HS-5 (cell line): ENCODE results near the gene THAP4.

Experiments
- DNase-seq: peaks from one replicate; pipeline ENCODE4 v3.0.0-alpha.2; 2012; ENCODE audit warnings: low read depth

Gene THAP4, protein sequence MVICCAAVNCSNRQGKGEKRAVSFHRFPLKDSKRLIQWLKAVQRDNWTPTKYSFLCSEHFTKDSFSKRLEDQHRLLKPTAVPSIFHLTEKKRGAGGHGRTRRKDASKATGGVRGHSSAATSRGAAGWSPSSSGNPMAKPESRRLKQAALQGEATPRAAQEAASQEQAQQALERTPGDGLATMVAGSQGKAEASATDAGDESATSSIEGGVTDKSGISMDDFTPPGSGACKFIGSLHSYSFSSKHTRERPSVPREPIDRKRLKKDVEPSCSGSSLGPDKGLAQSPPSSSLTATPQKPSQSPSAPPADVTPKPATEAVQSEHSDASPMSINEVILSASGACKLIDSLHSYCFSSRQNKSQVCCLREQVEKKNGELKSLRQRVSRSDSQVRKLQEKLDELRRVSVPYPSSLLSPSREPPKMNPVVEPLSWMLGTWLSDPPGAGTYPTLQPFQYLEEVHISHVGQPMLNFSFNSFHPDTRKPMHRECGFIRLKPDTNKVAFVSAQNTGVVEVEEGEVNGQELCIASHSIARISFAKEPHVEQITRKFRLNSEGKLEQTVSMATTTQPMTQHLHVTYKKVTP

GRCh38 chr2:241637018-241637794, at the start of gene THAP4, which contains the start of gene ATG4B:
Gene THAP4 (minus strand): TSS chr2:241637158. CDS start chr2:241637017, 141 bp downstream.
Gene ATG4B (plus strand): TSS chr2:241637693. CDS start chr2:241637715, 22 bp downstream.
- DNase-seq = peak; percentile 84

DNA sequence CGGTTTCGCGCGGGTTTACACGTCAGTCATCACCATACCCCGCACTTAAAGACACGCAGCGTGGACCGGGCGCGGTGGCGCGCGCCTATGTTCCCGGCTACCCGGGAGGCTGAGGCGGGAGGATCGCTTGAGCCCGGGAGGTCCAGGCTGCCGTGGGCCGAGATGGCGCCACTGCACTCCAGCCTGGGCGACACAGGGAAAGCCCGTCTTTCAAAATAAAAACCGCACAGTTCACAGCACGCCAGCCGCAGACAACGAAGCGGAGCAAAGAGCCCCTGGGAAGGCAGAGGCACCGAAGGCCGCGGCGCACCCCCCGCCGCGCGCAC, 49.3 kb upstream of the THAP4 start:
- no peak for DNase-seq

- DNase-seq = peak; percentile 97
These were observed 44.1 kb upstream of the THAP4 start for GRCh38 chr2:241680827-241681599.

GRCh38 chr2:241680044-241680443, 43.1 kb upstream of the THAP4 start:
- DNase-seq = no peak

GRCh38 chr2:241678784-241679540, 42.0 kb upstream of the THAP4 start:
- no peak for DNase-seq

DNA sequence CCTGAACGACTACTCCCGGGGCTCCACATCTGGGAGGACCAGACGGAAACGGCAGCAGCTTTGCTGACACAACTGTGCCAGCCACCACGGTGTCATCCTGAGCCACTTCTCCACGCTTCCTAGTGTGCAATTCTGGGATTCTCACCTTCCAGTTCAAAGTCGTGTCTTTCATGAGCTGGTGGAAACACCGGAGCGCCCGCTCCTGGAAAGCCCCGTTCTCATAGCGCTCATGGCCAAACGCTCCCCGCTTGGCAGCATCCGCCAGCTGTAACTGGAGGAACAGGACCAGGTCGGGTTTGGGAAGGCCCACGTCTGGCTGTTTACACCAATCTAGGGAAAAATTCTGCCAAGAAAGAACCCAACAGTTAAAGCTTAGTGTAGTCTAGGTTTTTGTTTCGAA, 41.3 kb upstream of the THAP4 start:
- DNase-seq = no peak

DNA sequence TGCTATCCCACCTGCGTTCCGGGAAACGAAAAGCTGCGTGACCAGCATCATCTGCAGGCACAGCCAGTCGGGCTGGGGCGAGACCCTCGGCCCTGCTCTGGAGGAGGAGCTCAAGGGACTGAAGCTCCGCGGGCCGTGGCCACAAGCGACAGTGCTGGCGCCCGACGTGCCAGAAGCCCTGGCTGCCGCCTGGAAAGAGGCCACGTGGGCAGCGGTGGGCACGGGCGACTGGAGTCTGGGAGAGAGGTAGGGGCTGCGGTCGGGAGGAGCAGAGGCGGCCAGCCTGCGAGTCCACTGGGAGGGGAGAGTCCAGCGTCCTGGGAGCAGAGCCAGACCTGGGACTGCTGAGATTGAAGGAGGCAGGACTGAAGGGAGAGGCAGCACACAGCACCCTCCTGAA, 40.4 kb upstream of the THAP4 start:
- no peak for DNase-seq

- DNase-seq = no peak
These were observed 39.7 kb upstream of the THAP4 start for GRCh38 chr2:241676665-241677064.

GRCh38 chr2:241675885-241676284, 38.9 kb upstream of the THAP4 start:
- DNase-seq = no peak

GRCh38 chr2:241673797-241674725, 37.1 kb upstream of the THAP4 start:
- no peak for DNase-seq

DNA sequence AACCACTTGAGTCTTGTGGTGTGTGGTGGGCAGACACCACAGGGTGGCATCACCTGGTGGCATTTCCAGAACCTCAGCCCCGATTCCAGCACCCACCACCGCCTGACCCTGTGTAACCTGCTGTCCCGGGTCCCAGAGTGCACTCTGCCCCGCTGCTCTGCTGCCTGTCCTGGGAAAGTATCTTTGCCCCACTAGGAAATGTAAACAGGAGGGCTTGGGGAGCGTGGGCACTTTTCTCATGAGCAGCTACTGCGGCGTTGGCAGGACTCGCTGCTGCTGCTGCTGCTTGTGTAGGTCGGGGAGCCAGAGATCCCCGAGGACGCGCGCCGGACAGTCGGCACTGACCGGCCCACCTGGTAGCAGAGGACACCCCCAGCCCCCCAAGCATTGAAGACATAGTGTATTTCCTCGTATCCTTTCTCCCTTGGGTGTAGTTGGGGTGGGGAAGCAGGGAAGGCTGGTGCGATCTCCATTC, 36.3 kb upstream of the THAP4 start:
- no peak for DNase-seq

DNA sequence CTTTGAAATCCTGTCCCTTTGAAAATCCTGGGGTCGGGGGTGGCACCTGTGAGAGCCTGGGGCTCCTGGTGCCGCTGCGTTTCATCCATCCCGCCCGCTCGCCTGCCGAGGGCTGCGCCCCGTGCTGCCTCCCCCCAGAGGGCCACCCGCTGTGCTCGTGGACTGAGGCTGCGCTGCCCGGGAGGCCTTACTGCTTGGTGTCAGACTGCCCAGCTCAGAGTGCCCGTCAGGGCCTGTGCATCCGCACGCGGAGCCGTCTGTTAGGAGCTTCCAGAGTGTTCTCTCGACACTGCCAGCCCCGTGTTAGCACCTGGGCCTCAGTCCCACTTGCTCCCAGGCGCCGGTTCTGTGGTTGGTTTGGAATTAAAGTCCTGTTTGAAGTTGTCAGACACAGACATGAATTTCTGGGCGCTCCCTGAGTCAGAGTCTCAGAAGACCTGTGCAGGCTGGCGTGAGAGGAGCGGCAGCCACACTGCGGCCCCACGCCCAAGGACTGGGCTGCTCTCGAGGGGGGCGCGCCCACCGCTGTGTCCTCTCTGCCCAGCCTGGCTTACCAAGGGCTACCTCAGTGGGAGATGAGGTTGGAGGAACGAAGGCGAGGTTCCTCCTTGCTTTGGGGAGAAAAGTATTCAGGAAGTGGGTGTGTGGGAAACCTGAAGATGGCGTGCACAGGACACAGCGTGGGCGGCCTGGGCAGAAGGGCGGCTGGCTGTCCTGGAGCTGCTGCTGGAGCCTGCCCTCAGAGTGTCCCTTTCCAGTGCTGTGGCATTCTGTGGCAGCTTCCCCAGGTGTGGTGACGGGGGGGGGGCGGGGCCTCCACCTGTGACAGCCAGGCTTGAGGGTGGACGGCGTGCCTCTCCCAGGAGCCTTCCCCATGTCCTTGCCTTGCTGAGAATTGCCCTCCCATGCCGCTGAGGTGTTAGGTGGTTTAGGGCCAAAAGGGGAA, 35.6 kb upstream of the THAP4 start:
- DNase-seq = no peak

GRCh38 chr2:241671457-241672240, 34.7 kb upstream of the THAP4 start:
- DNase-seq = no peak

DNA sequence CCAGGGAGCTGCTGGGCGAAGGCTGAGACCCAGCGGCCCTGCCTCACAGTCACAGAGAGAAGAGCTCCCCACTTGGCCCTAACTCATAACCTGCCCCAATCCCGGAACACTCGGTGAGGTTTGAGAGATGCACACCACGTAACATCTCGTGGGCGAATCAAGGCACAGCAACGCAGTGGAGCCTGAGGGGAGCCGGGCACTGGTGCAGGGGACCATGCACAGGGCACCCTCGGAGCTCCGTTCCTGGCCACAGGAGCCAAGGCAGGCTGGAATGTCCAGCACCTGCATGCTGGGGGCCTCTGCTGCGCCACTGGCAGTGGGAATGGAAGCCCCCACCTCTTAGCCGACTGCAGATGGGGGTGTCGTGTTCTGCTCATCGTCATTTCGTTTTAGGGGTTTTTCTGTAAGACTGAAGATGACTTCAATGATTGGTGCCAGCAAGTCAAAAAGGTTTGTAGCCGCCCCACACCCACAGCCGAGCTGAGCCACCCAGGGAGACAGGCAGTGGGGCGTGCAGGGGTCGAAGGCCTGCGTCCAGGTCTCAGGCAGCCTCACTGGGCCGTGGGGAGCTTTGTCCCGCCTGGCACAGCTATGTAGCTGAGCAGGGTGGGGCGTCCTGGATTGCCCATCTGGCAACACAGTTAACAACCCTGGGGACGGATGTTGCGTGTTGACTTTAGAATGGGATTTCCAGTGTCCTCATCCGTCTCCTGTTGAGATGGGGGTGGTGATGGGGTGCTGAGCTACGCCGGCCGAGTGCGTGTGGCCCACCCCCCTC, 33.6 kb upstream of the THAP4 start:
- no peak for DNase-seq

GRCh38 chr2:241668839-241669238, 31.9 kb upstream of the THAP4 start:
- DNase-seq = no peak

DNA sequence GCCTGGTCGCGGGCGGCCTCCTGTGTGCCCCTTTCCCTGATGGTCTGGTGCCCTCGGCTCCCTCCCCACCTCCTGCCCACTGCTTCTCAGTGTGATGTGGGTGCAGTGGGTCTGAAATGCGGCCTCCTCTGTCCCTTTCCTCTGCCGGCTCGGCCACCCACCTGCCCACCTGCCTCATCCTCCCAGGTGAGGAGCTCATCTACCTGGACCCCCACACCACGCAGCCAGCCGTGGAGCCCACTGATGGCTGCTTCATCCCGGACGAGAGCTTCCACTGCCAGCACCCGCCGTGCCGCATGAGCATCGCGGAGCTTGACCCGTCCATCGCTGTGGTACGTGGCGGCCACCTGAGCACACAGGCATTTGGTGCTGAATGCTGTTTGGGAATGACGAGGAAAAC, 31.4 kb upstream of the THAP4 start:
- DNase-seq = no peak

DNA sequence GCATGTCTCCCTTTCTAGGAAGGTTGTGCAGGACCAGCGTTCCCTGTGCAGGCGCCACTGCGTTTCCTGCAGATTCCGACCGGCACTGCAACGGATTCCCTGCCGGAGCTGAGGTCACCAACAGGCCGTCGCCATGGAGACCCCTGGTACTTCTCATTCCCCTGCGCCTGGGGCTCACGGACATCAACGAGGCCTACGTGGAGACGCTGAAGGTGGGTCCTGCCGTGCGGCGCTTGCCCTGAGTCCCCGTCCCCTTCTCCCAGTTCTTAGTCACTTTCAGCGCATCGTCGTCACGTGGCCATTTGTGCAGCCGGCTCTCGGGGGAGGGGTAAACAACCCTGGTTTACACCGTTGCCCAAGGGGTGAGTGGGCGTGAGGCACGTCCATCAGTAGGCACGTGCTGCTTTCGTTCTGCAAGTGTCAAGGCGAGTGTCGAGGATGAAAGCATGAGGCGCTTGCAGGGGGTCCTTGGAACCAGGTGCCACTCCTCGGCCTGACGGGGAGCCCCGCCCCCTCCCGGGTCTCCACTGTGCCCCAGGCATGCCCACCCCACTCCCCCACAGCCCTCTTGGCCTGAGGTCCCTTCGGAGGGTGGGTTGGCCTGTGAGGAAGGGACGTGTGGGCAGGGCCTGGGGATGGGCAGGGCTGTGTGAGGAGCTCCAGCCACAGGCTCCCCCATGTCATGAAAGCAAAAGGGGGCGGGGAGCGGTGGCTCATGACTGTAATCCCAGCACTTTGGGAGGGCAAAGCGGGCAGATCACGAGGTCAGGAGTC, 29.9 kb upstream of the THAP4 start:
- no peak for DNase-seq
